HepG2 (cell line): ENCODE results near the gene RFX7. TPM values are rescaled to one million over a fixed set of nuclear protein-coding genes. Genes with fewer than 3 reads are reported as not detected.

ENCODE experiments used
- ADNP ChIP-seq: sonication (generic); formaldehyde crosslinking; IDR thresholded peaks from 2 replicates; pipeline ENCODE4 v1.4.0; 2020; ENCODE audit warnings: missing genetic modification reagents
- CEBPB ChIP-seq: IDR thresholded peaks from 2 replicates; pipeline ENCODE4 v1.6.1; 2011; ENCODE audit warnings: low read depth, low read length, improper control_type of control experiment, borderline replicate concordance
- CERS6 ChIP-seq: sonication (generic); formaldehyde crosslinking; IDR thresholded peaks from 2 replicates; pipeline ENCODE4 v1.5.0; 2020; ENCODE audit warnings: missing genetic modification reagents
- GTF3A ChIP-seq: sonication (generic); formaldehyde crosslinking; conservative IDR thresholded peaks from 2 replicates; pipeline ENCODE4 v1.4.0; 2020; ENCODE audit warnings: mild to moderate bottlenecking, missing genetic modification reagents
- HDAC6 ChIP-seq: fragments of 200-600 bp; sonication (generic); IDR thresholded peaks from 2 replicates; pipeline ENCODE4 v1.7.0; 2017; ENCODE audit warnings: mild to moderate bottlenecking, antibody characterized with exemption, low read length, low read depth
- HNF1B ChIP-seq: sonication (generic); formaldehyde crosslinking; IDR thresholded peaks from 2 replicates; pipeline ENCODE4 v1.5.1; 2020; ENCODE audit warnings: mild to moderate bottlenecking, moderate library complexity, missing genetic modification reagents
- KDM4B ChIP-seq: sonication (generic); formaldehyde crosslinking; IDR thresholded peaks from 2 replicates; pipeline ENCODE4 v1.4.0; 2020; ENCODE audit warnings: missing genetic modification reagents
- SALL1 ChIP-seq: sonication (generic); formaldehyde crosslinking; IDR thresholded peaks from 2 replicates; pipeline ENCODE4 v1.8.0; 2022; ENCODE audit warnings: mild to moderate bottlenecking, missing genetic modification reagents
- TRAFD1 ChIP-seq: sonication (generic); formaldehyde crosslinking; IDR thresholded peaks from 2 replicates; pipeline ENCODE4 v1.5.1; 2020; ENCODE audit warnings: missing genetic modification reagents, mild to moderate bottlenecking, borderline replicate concordance
- TRIM24 ChIP-seq: sonication (generic); formaldehyde crosslinking; IDR thresholded peaks from 2 replicates; pipeline ENCODE4 v1.8.0; 2022; ENCODE audit warnings: mild to moderate bottlenecking, missing genetic modification reagents
- ZBTB7A ChIP-seq: sonication (generic); formaldehyde crosslinking; IDR thresholded peaks from 2 replicates; pipeline ENCODE4 v1.8.0; 2022; ENCODE audit warnings: mild to moderate bottlenecking, missing genetic modification reagents
- ZNF562 ChIP-seq: sonication (generic); formaldehyde crosslinking; IDR thresholded peaks from 2 replicates; pipeline ENCODE4 v1.8.0; 2022; ENCODE audit warnings: missing genetic modification reagents, borderline replicate concordance
- ZNF770 ChIP-seq: sonication (generic); formaldehyde crosslinking; IDR thresholded peaks from 2 replicates; pipeline ENCODE4 v1.5.0; 2020; ENCODE audit warnings: mild to moderate bottlenecking, missing genetic modification reagents
- polyA plus RNA-seq, 8 experiments: library from polyadenylated mRNA; depleted of rRNA in 3 of 8; stranded (reverse) in 7 of 8; unstranded in 1 of 8; fragments of >200 nt; fragmentation: Illumina TruSeq in 4 of 8; extraction: Trizol in 4 of 8; gene quantifications; 2 replicates each; pipeline versions ENCODE4 v1.2.1 to v1.2.3, GENCODE V29; 2011 to 2016; ENCODE audit warnings: low read depth in 4 of 8, missing spikeins in 1 of 8, mixed read lengths in 1 of 8; ENCODE audit not compliant: insufficient read depth in 1 of 8
- total RNA-seq, 5 experiments: library from RNA; depleted of rRNA; stranded (reverse); fragments of >200 nt; fragmentation: Illumina TruSeq; extraction: Trizol; gene quantifications; 2 replicates each; pipeline ENCODE4 v1.2.3, GENCODE V29; 2016; ENCODE audit warnings: low read depth in 1 of 5
- TF ChIP-seq, protein P1 (sequence below): sonication (generic); formaldehyde crosslinking; IDR thresholded peaks from 2 replicates; pipeline ENCODE4 v1.4.0; 2020; ENCODE audit warnings: missing genetic modification reagents
- TF ChIP-seq, protein P2 (sequence below): sonication (generic); formaldehyde crosslinking; IDR thresholded peaks from 2 replicates; pipeline ENCODE4 v1.4.0; 2020; ENCODE audit warnings: missing genetic modification reagents
- TF ChIP-seq, protein P3 (sequence below): sonication (generic); formaldehyde crosslinking; IDR thresholded peaks from 2 replicates; pipeline ENCODE4 v1.8.1; 2023; ENCODE audit warnings: missing genetic modification reagents, mild to moderate bottlenecking, borderline replicate concordance

Gene RFX7
- total and polyA plus RNA-seq, 2 of the 13 experiments (the other 11 are each of a cell fraction or from before 2014, with no cell fraction given) = 8.5 to 10.4 TPM

DNA sequence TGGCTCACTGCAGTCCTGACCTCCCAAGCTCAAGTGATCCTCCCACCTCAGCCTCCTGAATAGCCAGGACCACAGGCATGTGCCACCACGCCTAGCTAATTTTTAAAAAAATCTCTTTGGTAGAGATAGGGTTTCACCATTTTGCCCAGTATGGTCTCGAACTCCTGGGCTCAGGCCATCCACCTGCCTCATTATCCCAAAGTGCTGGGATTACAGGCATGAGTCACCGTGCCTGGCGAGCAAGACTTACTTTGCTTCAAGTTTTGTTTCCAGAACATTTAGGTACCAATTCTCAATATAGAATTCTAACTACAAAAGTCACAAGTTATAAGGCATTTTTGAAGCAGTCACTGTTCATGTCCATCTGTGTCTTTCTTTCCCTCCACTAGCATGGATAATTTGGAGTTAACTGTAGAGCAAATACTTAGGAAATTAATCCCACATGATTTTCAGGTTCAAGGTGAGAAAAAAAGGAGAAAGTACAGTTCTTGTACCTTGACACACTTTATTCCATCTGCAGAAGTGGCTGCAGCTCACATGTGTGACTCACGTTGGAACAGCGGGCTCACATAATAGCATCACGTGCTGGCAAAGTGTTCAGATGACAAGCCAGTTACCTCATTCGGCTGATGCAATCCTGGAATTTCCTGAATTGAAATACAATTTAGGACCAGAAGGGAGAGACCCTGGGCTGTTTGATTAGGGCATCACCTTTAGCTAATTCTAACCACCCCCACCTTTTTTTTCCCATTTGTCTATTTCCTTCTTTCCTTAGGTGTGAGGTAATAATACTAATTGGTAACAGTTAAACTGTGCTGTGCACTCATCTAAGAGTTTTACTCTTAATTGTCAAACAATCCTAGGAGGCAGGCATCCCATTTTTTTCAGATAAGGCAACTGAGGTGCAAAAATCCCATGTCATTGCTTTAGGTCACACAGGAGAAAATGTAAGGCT, 203.3 kb downstream of the RFX7 start (continued):
- TF ChIP-seq CERS6 (CRISPR knock-in tag) (no peak), TRAFD1 (CRISPR knock-in tag) (no peak), CEBPB (peak; percentile 94), ZNF562 (CRISPR knock-in tag) (0 out of 2 replicates have a peak, but pooled peaks have one; percentile 49), HDAC6 (no peak), ZBTB7A (CRISPR knock-in tag) (peak; percentile 58; the same call in 1 of the 2 replicates), ADNP (CRISPR knock-in tag) (no peak), ZNF770 (CRISPR knock-in tag) (no peak; the same call in 1 of the 2 replicates), TRIM24 (CRISPR knock-in tag) (peak; percentile 83; the same call in 1 of the 2 replicates), HNF1B (CRISPR knock-in tag) (0 out of 2 replicates have a peak, but pooled peaks have one; percentile 35), GTF3A (CRISPR knock-in tag) (no peak), KDM4B (0 out of 2 replicates have a peak, but pooled peaks have one; percentile 71), SALL1 (CRISPR knock-in tag) (peak; percentile 90)
- TF ChIP-seq, protein P1, sequence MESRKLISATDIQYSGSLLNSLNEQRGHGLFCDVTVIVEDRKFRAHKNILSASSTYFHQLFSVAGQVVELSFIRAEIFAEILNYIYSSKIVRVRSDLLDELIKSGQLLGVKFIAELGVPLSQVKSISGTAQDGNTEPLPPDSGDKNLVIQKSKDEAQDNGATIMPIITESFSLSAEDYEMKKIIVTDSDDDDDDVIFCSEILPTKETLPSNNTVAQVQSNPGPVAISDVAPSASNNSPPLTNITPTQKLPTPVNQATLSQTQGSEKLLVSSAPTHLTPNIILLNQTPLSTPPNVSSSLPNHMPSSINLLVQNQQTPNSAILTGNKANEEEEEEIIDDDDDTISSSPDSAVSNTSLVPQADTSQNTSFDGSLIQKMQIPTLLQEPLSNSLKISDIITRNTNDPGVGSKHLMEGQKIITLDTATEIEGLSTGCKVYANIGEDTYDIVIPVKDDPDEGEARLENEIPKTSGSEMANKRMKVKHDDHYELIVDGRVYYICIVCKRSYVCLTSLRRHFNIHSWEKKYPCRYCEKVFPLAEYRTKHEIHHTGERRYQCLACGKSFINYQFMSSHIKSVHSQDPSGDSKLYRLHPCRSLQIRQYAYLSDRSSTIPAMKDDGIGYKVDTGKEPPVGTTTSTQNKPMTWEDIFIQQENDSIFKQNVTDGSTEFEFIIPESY (CRISPR knock-in tag) = peak; percentile 71
- TF ChIP-seq, protein P2, sequence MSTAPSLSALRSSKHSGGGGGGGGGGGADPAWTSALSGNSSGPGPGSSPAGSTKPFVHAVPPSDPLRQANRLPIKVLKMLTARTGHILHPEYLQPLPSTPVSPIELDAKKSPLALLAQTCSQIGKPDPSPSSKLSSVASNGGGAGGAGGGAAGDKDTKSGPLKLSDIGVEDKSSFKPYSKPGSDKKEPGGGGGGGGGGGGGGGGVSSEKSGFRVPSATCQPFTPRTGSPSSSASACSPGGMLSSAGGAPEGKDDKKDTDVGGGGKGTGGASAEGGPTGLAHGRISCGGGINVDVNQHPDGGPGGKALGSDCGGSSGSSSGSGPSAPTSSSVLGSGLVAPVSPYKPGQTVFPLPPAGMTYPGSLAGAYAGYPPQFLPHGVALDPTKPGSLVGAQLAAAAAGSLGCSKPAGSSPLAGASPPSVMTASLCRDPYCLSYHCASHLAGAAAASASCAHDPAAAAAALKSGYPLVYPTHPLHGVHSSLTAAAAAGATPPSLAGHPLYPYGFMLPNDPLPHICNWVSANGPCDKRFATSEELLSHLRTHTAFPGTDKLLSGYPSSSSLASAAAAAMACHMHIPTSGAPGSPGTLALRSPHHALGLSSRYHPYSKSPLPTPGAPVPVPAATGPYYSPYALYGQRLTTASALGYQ (CRISPR knock-in tag) = 0 out of 2 replicates have a peak, but pooled peaks have one; percentile 37
- TF ChIP-seq, protein P3, sequence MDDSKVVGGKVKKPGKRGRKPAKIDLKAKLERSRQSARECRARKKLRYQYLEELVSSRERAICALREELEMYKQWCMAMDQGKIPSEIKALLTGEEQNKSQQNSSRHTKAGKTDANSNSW (CRISPR knock-in tag) = no peak
